GM12878 (cell line): Measurements from ENCODE around the gene SYNJ2. TPM values are rescaled to one million over a fixed set of nuclear protein-coding genes. Genes with fewer than 3 reads are reported as not detected.

Source experiments
- ATAC-seq: fragments of 200-7000 bp; cut with Tn5 transposase; 3 replicates; pipeline ENCODE4 v1.9.1; 2020; ENCODE audit warnings: mild to moderate bottlenecking, moderate library complexity
- BruUV-seq: library from RNA; stranded (reverse); fragments of 400-500 nt; replicated peaks from 2 replicates; lab custom pipeline; 2021; lab: Mats Ljungman, UMichigan
- CTCF ChIA-PET: fragments of 300-600 bp; sonication (Branson Sonifier 250); formaldehyde crosslinking; extraction: SDS; loops from one replicate; lab custom pipeline; 2021; ENCODE audit warnings: inconsistent platforms; lab: Yijun Ruan, JAX
- POLR2A ChIA-PET: fragments of 350-600 bp; formaldehyde crosslinking; extraction: SDS; loops from one replicate; lab custom pipeline; 2021; ENCODE audit warnings: inconsistent platforms; lab: Charles Lee
- RAD21 ChIA-PET: fragments of 300-600 bp; sonication (Branson Sonifier 250); formaldehyde crosslinking; loops from one replicate; lab custom pipeline; 2023; ENCODE audit warnings: antibody characterized with exemption; ENCODE audit not compliant: unreplicated experiment; lab: Charles Lee
- SMC1A ChIA-PET: fragments of 300-600 bp; sonication (Branson Sonifier 250); formaldehyde crosslinking; loops from one replicate; lab custom pipeline; 2023; ENCODE audit not compliant: unreplicated experiment, uncharacterized antibody; lab: Charles Lee
- DNase-seq: peaks from one replicate; pipeline ENCODE4 v3.0.0-alpha.2; 2011; ENCODE audit warnings: low read depth, low spot score
- FAIRE-seq: peaks from 3 replicates; lab custom pipeline; 2011; peaks lifted over from hg19 to GRCh38; lab: Jason Lieb, UNC
- H2AFZ ChIP-seq: 2 replicates; pipeline ENCODE4 v1.6.0; 2011; ENCODE audit warnings: low read depth, low read length, control low read depth; ENCODE audit not compliant: control insufficient read depth
- H3K27ac ChIP-seq: 2 replicates; pipeline ENCODE4 v1.5.1; 2011; ENCODE audit warnings: control low read depth; ENCODE audit not compliant: control insufficient read depth, insufficient read depth
- H3K27me3 ChIP-seq, 2 experiments: replicated peaks in 1 of 2; 2 replicates each; pipeline versions ENCODE4 v1.6.0 to v1.6.1; 2011; ENCODE audit warnings: low read length in 1 of 2; ENCODE audit not compliant: control insufficient read depth in 2 of 2, insufficient read depth in 2 of 2
- H3K36me3 ChIP-seq, 2 experiments: 2 replicates each; pipeline ENCODE4 v1.5.1; 2011; ENCODE audit warnings: low read length in 1 of 2; ENCODE audit not compliant: control insufficient read depth in 2 of 2, insufficient read depth in 2 of 2
- H3K4me1 ChIP-seq: 2 replicates; pipeline ENCODE4 v1.6.1; 2011; ENCODE audit warnings: mild to moderate bottlenecking, low read length, moderate library complexity, mixed read lengths; ENCODE audit not compliant: control insufficient read depth, insufficient read depth
- H3K4me2 ChIP-seq: 2 replicates; pipeline ENCODE4 v1.6.0; 2011; ENCODE audit warnings: control low read depth; ENCODE audit not compliant: control insufficient read depth, insufficient read depth
- H3K4me3 ChIP-seq: fragments of 200-600 bp; sonication (generic); 2 replicates; pipeline ENCODE4 v1.5.1; 2016
- H3K79me2 ChIP-seq: 2 replicates; pipeline ENCODE4 v1.6.0; 2011; ENCODE audit warnings: low read length; ENCODE audit not compliant: control insufficient read depth, insufficient read depth
- H3K9ac ChIP-seq: 2 replicates; pipeline ENCODE4 v1.8.0; 2011; ENCODE audit warnings: low read length, control low read depth, mixed read lengths; ENCODE audit not compliant: control insufficient read depth, insufficient read depth
- H3K9me3 ChIP-seq: replicated peaks from 3 replicates; pipeline ENCODE4 v1.5.1; 2011; ENCODE audit warnings: mild to moderate bottlenecking, low read length; ENCODE audit not compliant: control insufficient read depth, insufficient read depth
- H4K20me1 ChIP-seq: 2 replicates; pipeline ENCODE4 v1.6.0; 2011; ENCODE audit not compliant: control insufficient read depth, insufficient read depth
- BACH1 ChIP-seq: fragments of 450-650 bp; IDR thresholded peaks from 2 replicates; pipeline ENCODE4 v1.6.1; 2017; ENCODE audit warnings: mild to moderate bottlenecking, borderline replicate concordance
- BMI1 ChIP-seq: fragments of 450-650 bp; IDR thresholded peaks from 2 replicates; pipeline ENCODE4 v1.6.1; 2016; ENCODE audit warnings: mild to moderate bottlenecking, moderate library complexity, borderline replicate concordance
- CBFB ChIP-seq: IDR thresholded peaks from 2 replicates; pipeline ENCODE4 v1.6.1; 2016; ENCODE audit warnings: antibody characterized with exemption, low read depth
- CHD4 ChIP-seq: fragments of 200-600 bp; sonication (generic); IDR thresholded peaks from 2 replicates; pipeline ENCODE4 v1.6.1; 2016; ENCODE audit warnings: mild to moderate bottlenecking
- ESRRA ChIP-seq: IDR thresholded peaks from 2 replicates; pipeline ENCODE4 v1.6.1; 2012; ENCODE audit warnings: mild to moderate bottlenecking, low read length, improper control_type of control experiment
- FOXM1 ChIP-seq: IDR thresholded peaks from 2 replicates; pipeline ENCODE4 v1.6.1; 2012; ENCODE audit warnings: low read depth, mild to moderate bottlenecking, inconsistent platforms, low read length, moderate library complexity
- IKZF1 ChIP-seq: fragments of 450-650 bp; conservative IDR thresholded peaks from 2 replicates; pipeline ENCODE4 v1.6.1; 2017; ENCODE audit warnings: antibody characterized with exemption, mild to moderate bottlenecking
- NFIC ChIP-seq: IDR thresholded peaks from 2 replicates; pipeline ENCODE4 v1.6.1; 2012; ENCODE audit warnings: low read depth, mild to moderate bottlenecking, inconsistent platforms, low read length, moderate library complexity
- NFYA ChIP-seq: IDR thresholded peaks from 2 replicates; pipeline ENCODE4 v1.6.1; 2011; ENCODE audit warnings: low read depth, mild to moderate bottlenecking, low read length, improper control_type of control experiment, borderline replicate concordance
- RBBP5 ChIP-seq: fragments of 200-600 bp; sonication (generic); conservative IDR thresholded peaks from 2 replicates; pipeline ENCODE4 v1.6.1; 2016
- RFX5 ChIP-seq: IDR thresholded peaks from 2 replicates; pipeline ENCODE4 v1.6.1; 2011; ENCODE audit warnings: low read depth, low read length, improper control_type of control experiment
- RUNX3 ChIP-seq: IDR thresholded peaks from 2 replicates; pipeline ENCODE4 v1.6.1; 2012; ENCODE audit warnings: low read length, inconsistent platforms
- SIN3A ChIP-seq: IDR thresholded peaks from 2 replicates; pipeline ENCODE4 v1.6.1; 2012; ENCODE audit warnings: low read depth, low read length, improper control_type of control experiment
- SREBF2 ChIP-seq: IDR thresholded peaks from 2 replicates; pipeline ENCODE4 v1.6.1; 2012; ENCODE audit warnings: mild to moderate bottlenecking, low read length
- TCF12 ChIP-seq: IDR thresholded peaks from 2 replicates; pipeline ENCODE4 v1.6.1; 2011; ENCODE audit warnings: low read depth, mild to moderate bottlenecking, low read length
- TCF3 ChIP-seq: IDR thresholded peaks from 2 replicates; pipeline ENCODE4 v1.6.1; 2012; ENCODE audit warnings: low read depth, mild to moderate bottlenecking, low read length, borderline replicate concordance; ENCODE audit not compliant: insufficient read depth
- TCF7 ChIP-seq: IDR thresholded peaks from 2 replicates; pipeline ENCODE4 v1.6.1; 2014; ENCODE audit warnings: antibody characterized with exemption, borderline replicate concordance
- USF1 ChIP-seq: IDR thresholded peaks from 2 replicates; pipeline ENCODE4 v1.6.1; 2011; ENCODE audit warnings: borderline replicate concordance, low read depth, mild to moderate bottlenecking, moderate library complexity, mixed read lengths, low read length; ENCODE audit not compliant: insufficient read depth; ENCODE audit errors: extremely low read length
- USF2 ChIP-seq: IDR thresholded peaks from 2 replicates; pipeline ENCODE4 v1.6.1; 2011; ENCODE audit warnings: low read depth, low read length, improper control_type of control experiment, borderline replicate concordance
- YY1 ChIP-seq: IDR thresholded peaks from 2 replicates; pipeline ENCODE4 v1.6.1; 2011; ENCODE audit warnings: low read depth, mild to moderate bottlenecking, low read length
- WGBS: methylation state at CpG from one replicate; pipeline ENCODE4 v1.1.6; 2016; ENCODE audit warnings: low lambda C conversion rate; ENCODE audit not compliant: insufficient replicate concordance, insufficient coverage; ENCODE audit errors: missing lambda C conversion rate; 5-methylcytosine and 5-hydroxymethylcytosine counted together
- in situ Hi-C: fragments of 300-500 bp; cut with MboI; formaldehyde crosslinking; loops from 9 replicates; pipeline ENCODE4 v1.14.3; 2018; ENCODE audit warnings: mixed read lengths
- intact Hi-C: fragments of 100-400 bp; cut with micrococcal nuclease; formaldehyde crosslinking; loops from one replicate; pipeline ENCODE4 v1.14.2; 2022; ENCODE audit not compliant: unreplicated experiment
- polyA plus RNA-seq, 11 experiments: library from polyadenylated mRNA; depleted of rRNA in 4 of 11; unstranded in 6 of 11; stranded (reverse) in 5 of 11; fragments of >200 nt; fragmentation: Nextera tagmentation in 4 of 11; fragmentation: Illumina TruSeq in 1 of 11; extraction: Ambion mirVana in 4 of 11; extraction: Trizol in 1 of 11; gene quantifications; 1 replicate in 1 of 11; 2 replicates in 10 of 11; pipeline versions ENCODE4 v1.2.1 to v1.2.3, GENCODE V29; 2011 to 2016; ENCODE audit warnings: inconsistent platforms in 2 of 11, missing spikeins in 2 of 11, low read depth in 1 of 11
- total RNA-seq, 4 experiments: library from RNA; depleted of rRNA in 3 of 4; stranded (reverse); fragments of >200 nt in 3 of 4; fragmentation: Illumina TruSeq in 1 of 4; extraction: Trizol in 1 of 4; gene quantifications; 2 replicates each; pipeline versions ENCODE4 v1.2.1 to v1.2.3, GENCODE V29; 2013 to 2021

Gene SYNJ2
- total and polyA plus RNA-seq, 10 of the 15 experiments (the other 5 are each of a cell fraction or from before 2014, with no cell fraction given) = 0.11 to 1.8 (median 0.57) TPM

- no peaks in the 10 kb centered on the region; a peak in 1 of 4 replicates for H3K36me3 ChIP-seq
- no peak for ATAC-seq
- no peaks in the 10 kb centered on the region for H3K9me3 ChIP-seq
- no peak overlapping the region for H3K9ac ChIP-seq
- peaks cover 2 to 6% of the 10 kb centered on the region in 2 experiments; a peak in 3 of 4 replicates for H3K27me3 ChIP-seq
- DNase-seq = no peak
- CTCF ChIA-PET = no interaction called here
- no TSS peak for BruUV-seq
- SMC1A ChIA-PET = no interaction called here
- no peak overlapping the region for H3K27ac ChIP-seq
- H3K4me3 ChIP-seq = peak overlapping the region; percentile 36; the same call in 1 of the 2 replicates
- H4K20me1 ChIP-seq = no peaks in the 10 kb centered on the region
- peaks cover 6% of the 10 kb centered on the region for H3K4me1 ChIP-seq
- 96% methylated on average over 12 of the region's 13 CpGs for WGBS
- POLR2A ChIA-PET = no interaction called here
- intact Hi-C loops (no loop called here), in situ Hi-C loops (no loop called here)
- RAD21 ChIA-PET = no interaction called here
- no peak overlapping the region for H2AFZ ChIP-seq
- TF ChIP-seq CBFB (no peak), RFX5 (no peak), RBBP5 (no peak), USF1 (no peak), NFYA (no peak), TCF3 (no peak), FOXM1 (no peak), NFIC (no peak), RUNX3 (no peak), YY1 (no peak), TCF7 (no peak), IKZF1 (no peak), TCF12 (no peak), ESRRA (no peak), BACH1 (no peak), USF2 (no peak), BMI1 (no peak), SIN3A (no peak), CHD4 (no peak), SREBF2 (no peak)
- H3K4me2 ChIP-seq = no peak overlapping the region
- H3K79me2 ChIP-seq = peaks cover 7% of the 10 kb centered on the region; the same call in 1 of the 2 replicates
- FAIRE-seq = no peak
Observed at GRCh38 chr6:157985378-157986155, 3.9 kb downstream of the SYNJ2 start.
